ENCODE data around the gene MET. TPM values are rescaled to one million over a fixed set of nuclear protein-coding genes. Genes with fewer than 3 reads are reported as not detected.
A peak's percentile ranks its signal among the peaks of the same experiment; 100 is the strongest.

Gene MET
- total RNA-seq, 1 experiment from 2014 or later: 200 TPM

GRCh38 chr7:116728413-116728812 is 56.4 kb downstream of the MET start:
- POLR2A ChIA-PET: no interaction called here
- CTCF ChIA-PET: no interaction called here
- H3K4me2 ChIP-seq (ENCODE audit: low read length): no peak overlapping the region
- no peaks in the 10 kb centered on the region for H3K27me3 ChIP-seq (ENCODE audit: insufficient read depth, low read length)
- intact Hi-C loops (cut with micrococcal nuclease): no loop called here
- H3K4me1 ChIP-seq (ENCODE audit: control insufficient read depth in 1 of 2, insufficient read depth in 2 of 2, low read length in 2 of 2): peaks cover 62 to 71% of the 10 kb centered on the region in 2 experiments; a peak in 3 of 4 replicates
- peaks cover 16 to 49% of the 10 kb centered on the region in 2 experiments for H3K36me3 ChIP-seq (ENCODE audit: control insufficient read depth in 1 of 2, insufficient read depth in 2 of 2, low read length in 2 of 2)
- RAD21 ChIA-PET (ENCODE audit: low non-redundant PET in 1 of 2, low total read pairs in 2 of 2, uncharacterized antibody in 2 of 2, unreplicated experiment in 2 of 2): no interaction called here
- H3K9ac ChIP-seq (ENCODE audit: low read length): no peak overlapping the region
- no peak overlapping the region for H3K4me3 ChIP-seq (replicated peaks in 1 of 2; ENCODE audit: low read depth in 1 of 2, low read length in 2 of 2)
- DNase-seq (ENCODE audit: low read depth, low spot score) (no peak), ATAC-seq (no peak)
- no peaks in the 10 kb centered on the region for H3K9me2 ChIP-seq (ENCODE audit: insufficient read depth)
- H3K9me3 ChIP-seq (ENCODE audit: control insufficient read depth in 1 of 2, insufficient read depth in 1 of 2, low read depth in 1 of 2, low read length in 2 of 2): no peaks in the 10 kb centered on the region
- H3K79me2 ChIP-seq (ENCODE audit: insufficient read depth, low read length): peaks cover 91% of the 10 kb centered on the region
- peak overlapping the region; percentile 0; the same call in 1 of the 2 replicates for H3K27ac ChIP-seq (ENCODE audit: low read depth, low read length)
- H4K20me1 ChIP-seq (ENCODE audit: insufficient read depth): peaks cover 16% of the 10 kb centered on the region
- no TSS peak for BruUV-seq (replicated peaks)
- no peak overlapping the region for H2AFZ ChIP-seq (ENCODE audit: low read depth, low read length, poor library complexity, severe bottlenecking)
- TF ChIP-seq, protein P1, sequence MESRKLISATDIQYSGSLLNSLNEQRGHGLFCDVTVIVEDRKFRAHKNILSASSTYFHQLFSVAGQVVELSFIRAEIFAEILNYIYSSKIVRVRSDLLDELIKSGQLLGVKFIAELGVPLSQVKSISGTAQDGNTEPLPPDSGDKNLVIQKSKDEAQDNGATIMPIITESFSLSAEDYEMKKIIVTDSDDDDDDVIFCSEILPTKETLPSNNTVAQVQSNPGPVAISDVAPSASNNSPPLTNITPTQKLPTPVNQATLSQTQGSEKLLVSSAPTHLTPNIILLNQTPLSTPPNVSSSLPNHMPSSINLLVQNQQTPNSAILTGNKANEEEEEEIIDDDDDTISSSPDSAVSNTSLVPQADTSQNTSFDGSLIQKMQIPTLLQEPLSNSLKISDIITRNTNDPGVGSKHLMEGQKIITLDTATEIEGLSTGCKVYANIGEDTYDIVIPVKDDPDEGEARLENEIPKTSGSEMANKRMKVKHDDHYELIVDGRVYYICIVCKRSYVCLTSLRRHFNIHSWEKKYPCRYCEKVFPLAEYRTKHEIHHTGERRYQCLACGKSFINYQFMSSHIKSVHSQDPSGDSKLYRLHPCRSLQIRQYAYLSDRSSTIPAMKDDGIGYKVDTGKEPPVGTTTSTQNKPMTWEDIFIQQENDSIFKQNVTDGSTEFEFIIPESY (IDR thresholded peaks at IDR 0.05; ENCODE audit: extremely low read depth, insufficient replicate concordance, low read length): no peak
- no peak for TF ChIP-seq EZH2phosphoT487 (IDR thresholded peaks at IDR 0.05; ENCODE audit: borderline replicate concordance)
- TF ChIP-seq, protein P2, sequence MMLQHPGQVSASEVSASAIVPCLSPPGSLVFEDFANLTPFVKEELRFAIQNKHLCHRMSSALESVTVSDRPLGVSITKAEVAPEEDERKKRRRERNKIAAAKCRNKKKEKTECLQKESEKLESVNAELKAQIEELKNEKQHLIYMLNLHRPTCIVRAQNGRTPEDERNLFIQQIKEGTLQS (IDR thresholded peaks at IDR 0.05): no peak

DNA sequence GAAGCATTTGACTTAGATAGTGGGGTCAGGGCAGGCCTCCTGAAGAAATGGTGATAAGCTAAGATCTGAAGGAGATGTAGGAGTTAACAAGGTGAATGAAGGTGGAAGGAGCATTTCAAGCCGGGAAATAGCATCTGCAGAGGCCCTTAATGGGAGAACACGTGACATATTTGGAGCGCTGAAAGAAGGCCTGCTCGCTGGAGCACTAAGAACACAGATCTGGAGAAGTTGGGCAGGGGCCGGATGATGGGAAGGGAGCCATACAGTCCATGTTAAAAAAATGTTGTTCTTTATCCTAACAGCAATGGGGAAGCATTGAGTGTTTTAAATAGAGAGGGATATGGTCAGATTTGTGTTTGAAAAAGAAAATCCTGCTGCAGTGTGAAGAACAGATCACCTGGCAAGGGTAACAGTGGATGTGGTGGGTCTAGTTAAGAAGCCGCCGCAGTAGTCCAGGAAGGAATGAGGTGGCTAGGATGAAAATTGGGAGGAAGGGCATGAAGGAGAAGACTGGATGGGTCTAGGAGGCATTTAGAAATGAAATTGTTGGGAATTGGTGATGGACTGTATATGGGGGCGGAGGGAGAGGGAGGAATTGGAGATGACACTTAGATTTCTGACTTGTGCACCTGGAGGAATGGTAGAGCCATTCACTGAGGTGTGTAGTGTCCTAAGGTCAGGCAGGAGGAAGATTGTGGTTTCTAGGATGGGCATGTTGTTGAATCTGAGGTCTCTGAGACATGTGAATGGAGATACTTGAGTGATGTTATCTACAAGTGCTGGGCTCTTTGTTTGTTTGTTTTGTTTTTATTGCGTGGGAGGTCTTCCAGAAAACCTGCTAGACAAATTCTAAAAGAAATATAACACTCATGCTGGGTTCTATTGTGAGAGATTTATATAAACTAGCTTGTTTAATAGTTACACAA is 58.4 kb downstream of the MET start:
- Histone ChIP-seq H3K36me3 (ENCODE audit: control insufficient read depth in 1 of 2, insufficient read depth in 2 of 2, low read length in 2 of 2) (peaks cover 20 to 45% of the 10 kb centered on the region in 2 experiments), H3K27ac (ENCODE audit: low read depth, low read length) (peak overlapping the region; percentile 30; the same call in 1 of the 2 replicates), H4K20me1 (ENCODE audit: insufficient read depth) (peaks cover 21% of the 10 kb centered on the region), H3K4me2 (ENCODE audit: low read length) (no peak overlapping the region), H2AFZ (ENCODE audit: low read depth, low read length, poor library complexity, severe bottlenecking) (no peak overlapping the region), H3K27me3 (ENCODE audit: insufficient read depth, low read length) (no peaks in the 10 kb centered on the region), H3K9me3 (ENCODE audit: control insufficient read depth in 1 of 2, insufficient read depth in 1 of 2, low read depth in 1 of 2, low read length in 2 of 2) (no peaks in the 10 kb centered on the region), H3K9me2 (ENCODE audit: insufficient read depth) (no peaks in the 10 kb centered on the region), H3K4me1 (ENCODE audit: control insufficient read depth in 1 of 2, insufficient read depth in 2 of 2, low read length in 2 of 2) (peaks cover 69 to 82% of the 10 kb centered on the region in 2 experiments; a peak in 3 of 4 replicates), H3K4me3 (replicated peaks in 1 of 2; ENCODE audit: low read depth in 1 of 2, low read length in 2 of 2) (no peak overlapping the region), H3K79me2 (ENCODE audit: insufficient read depth, low read length) (peaks cover 99% of the 10 kb centered on the region), H3K9ac (ENCODE audit: low read length) (no peak overlapping the region)
- ATAC-seq (peak; percentile 24), DNase-seq (ENCODE audit: low read depth, low spot score) (no peak)
- CTCF ChIA-PET: no interaction called here
- no TSS peak for BruUV-seq (replicated peaks)
- intact Hi-C loops (cut with micrococcal nuclease): no loop called here
- RAD21 ChIA-PET (ENCODE audit: low non-redundant PET in 1 of 2, low total read pairs in 2 of 2, uncharacterized antibody in 2 of 2, unreplicated experiment in 2 of 2): no interaction called here
- POLR2A ChIA-PET: no interaction called here
- TF ChIP-seq YY1 (IDR thresholded peaks at IDR 0.05; ENCODE audit: extremely low read depth, insufficient replicate concordance, low read depth, low read length) (no peak), POLR2AphosphoS5 (IDR thresholded peaks at IDR 0.05; ENCODE audit: low read depth, low read length) (0 out of 2 replicates have a peak, but pooled peaks have one; percentile 8)

Measured in HCT116 (cell line).